ENCODE data around the gene RELL2. TPM values are rescaled to one million over a fixed set of nuclear protein-coding genes. Genes with fewer than 3 reads are reported as not detected.

RELL2 gene
- total RNA-seq, 1 experiment from 2014 or later, result 9.8 TPM

DNA sequence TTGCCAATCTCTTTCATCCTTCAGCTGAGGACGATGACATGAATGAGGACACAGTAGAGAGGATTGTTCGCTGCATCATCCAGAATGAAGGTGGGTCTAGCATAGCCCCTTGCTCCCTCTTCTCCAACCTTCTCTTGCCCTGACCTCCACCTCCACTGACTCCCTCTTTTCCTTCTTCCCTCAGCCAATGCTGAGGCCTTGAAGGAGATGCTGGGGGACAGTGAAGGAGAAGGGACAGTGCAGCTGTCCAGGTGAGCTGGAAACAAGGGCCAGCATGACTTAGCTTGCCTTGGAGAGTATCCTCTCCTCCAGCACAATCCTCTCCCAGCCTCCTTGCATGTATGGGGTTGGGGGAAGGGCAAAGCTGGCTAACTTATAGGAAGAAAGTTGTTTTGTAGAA lies 2.0 kb downstream of the RELL2 start:
- H2BK5ac ChIP-seq (ENCODE audit: insufficient read length, low read length), result no peak overlapping the region
- peak overlapping the region in 1 of 2 experiments; percentile 96; a peak in 1 of 5 replicates for H3K4me3 Mint-ChIP-seq
- WGBS (ENCODE audit: extremely low coverage, insufficient read length, low lambda C conversion rate), result no CpG with 5 or more reads among the region's 2 CpGs
- H3K27ac ChIP-seq (ENCODE audit: insufficient read length, low read depth, low read length), result no peak overlapping the region
- no peaks in the 10 kb centered on the region for H3K27me3 ChIP-seq (ENCODE audit: insufficient read depth, low read length)
- peaks cover 16 to 27% (median 25%) of the 10 kb centered on the region in 3 experiments; a peak in 6 of 7 replicates for H3K36me3 Mint-ChIP-seq (ENCODE audit: insufficient read depth in 1 of 3, low read depth in 3 of 3)
- H3K4me2 ChIP-seq (ENCODE audit: insufficient read depth, insufficient read length, low read length), result no peak overlapping the region
- no peak overlapping the region for H3K23ac ChIP-seq (ENCODE audit: insufficient read length, low read depth, low read length)
- no peak overlapping the region for H3K27ac Mint-ChIP-seq
- peaks cover 22 to 28% of the 10 kb centered on the region in 2 experiments for H3K4me1 Mint-ChIP-seq
- H2BK120ac ChIP-seq (ENCODE audit: low read depth, low read length, poor library complexity, severe bottlenecking), result no peak overlapping the region
- H3K9ac ChIP-seq (ENCODE audit: extremely low read depth, insufficient read length, low read length), result no peak overlapping the region
- no peak overlapping the region for H4K8ac ChIP-seq (replicated peaks; ENCODE audit: insufficient read length, low read depth, low read length)
- H2AFZ ChIP-seq (ENCODE audit: low read length), result no peak overlapping the region
- H3K79me2 ChIP-seq (ENCODE audit: insufficient read depth, low read length), result peaks cover 10% of the 10 kb centered on the region; the same call in 1 of the 2 replicates
- no peak overlapping the region for H3K14ac ChIP-seq (ENCODE audit: insufficient read depth, low read length)
- H3K4ac ChIP-seq (ENCODE audit: low read depth, low read length), result no peak overlapping the region
- DNase-seq, result no peak
- H2BK15ac ChIP-seq (ENCODE audit: low read depth, low read length), result no peak overlapping the region
- H3K56ac ChIP-seq (ENCODE audit: insufficient read length, low read depth, low read length), result no peak overlapping the region
- H2BK12ac ChIP-seq (ENCODE audit: insufficient read length, low read depth, low read length), result no peak overlapping the region
- H3K9me3 ChIP-seq (ENCODE audit: control insufficient read depth, low read depth, low read length), result no peaks in the 10 kb centered on the region
- H4K91ac ChIP-seq (ENCODE audit: insufficient read length, low read depth, low read length), result no peak overlapping the region
- no peak overlapping the region for H4K5ac ChIP-seq (ENCODE audit: insufficient read length, low read depth, low read length)
- no peak overlapping the region for H2BK20ac ChIP-seq (ENCODE audit: low read depth, low read length, poor library complexity, severe bottlenecking)
- no peak overlapping the region for H2AK5ac ChIP-seq (ENCODE audit: insufficient read length, low read length)
- H3K9me3 Mint-ChIP-seq, result no peaks in the 10 kb centered on the region; a peak in 1 of 5 replicates
- no peaks in the 10 kb centered on the region for H4K20me1 ChIP-seq (ENCODE audit: control insufficient read depth, insufficient read depth, insufficient read length)
- H3K18ac ChIP-seq (ENCODE audit: insufficient read length, low read depth, low read length), result no peak overlapping the region
- peaks cover 2% of the 10 kb centered on the region for H3K27me3 Mint-ChIP-seq (ENCODE audit: low read depth)
- peaks cover 4% of the 10 kb centered on the region; the same call in 1 of the 2 replicates for H3K4me1 ChIP-seq (ENCODE audit: insufficient read depth, low read length)
- H3K23me2 ChIP-seq (ENCODE audit: insufficient read length, low read depth, low read length, poor library complexity, severe bottlenecking), result peaks cover 14% of the 10 kb centered on the region
- TF ChIP-seq, protein P1, sequence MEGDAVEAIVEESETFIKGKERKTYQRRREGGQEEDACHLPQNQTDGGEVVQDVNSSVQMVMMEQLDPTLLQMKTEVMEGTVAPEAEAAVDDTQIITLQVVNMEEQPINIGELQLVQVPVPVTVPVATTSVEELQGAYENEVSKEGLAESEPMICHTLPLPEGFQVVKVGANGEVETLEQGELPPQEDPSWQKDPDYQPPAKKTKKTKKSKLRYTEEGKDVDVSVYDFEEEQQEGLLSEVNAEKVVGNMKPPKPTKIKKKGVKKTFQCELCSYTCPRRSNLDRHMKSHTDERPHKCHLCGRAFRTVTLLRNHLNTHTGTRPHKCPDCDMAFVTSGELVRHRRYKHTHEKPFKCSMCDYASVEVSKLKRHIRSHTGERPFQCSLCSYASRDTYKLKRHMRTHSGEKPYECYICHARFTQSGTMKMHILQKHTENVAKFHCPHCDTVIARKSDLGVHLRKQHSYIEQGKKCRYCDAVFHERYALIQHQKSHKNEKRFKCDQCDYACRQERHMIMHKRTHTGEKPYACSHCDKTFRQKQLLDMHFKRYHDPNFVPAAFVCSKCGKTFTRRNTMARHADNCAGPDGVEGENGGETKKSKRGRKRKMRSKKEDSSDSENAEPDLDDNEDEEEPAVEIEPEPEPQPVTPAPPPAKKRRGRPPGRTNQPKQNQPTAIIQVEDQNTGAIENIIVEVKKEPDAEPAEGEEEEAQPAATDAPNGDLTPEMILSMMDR (conservative IDR thresholded peaks at IDR 0.05), result no peak
- H3K79me1 ChIP-seq (ENCODE audit: insufficient read depth, low read depth, low read length, poor library complexity, severe bottlenecking), result peaks cover 7% of the 10 kb centered on the region
- no peak overlapping the region for H3T11ph ChIP-seq (ENCODE audit: low read length)
